A673 (cell line): Measurements from ENCODE around the gene DTNA. TPM values are rescaled to one million over a fixed set of nuclear protein-coding genes. Genes with fewer than 3 reads are reported as not detected.

Experiments used
- BruUV-seq: library from RNA; stranded (reverse); fragments of 400-500 nt; replicated peaks from 2 replicates; lab custom pipeline; 2021; lab: Mats Ljungman, UMichigan
- CTCF ChIA-PET: fragments of 300-600 bp; sonication (Branson Sonifier 250); formaldehyde crosslinking; loops from one replicate; lab custom pipeline; 2022; ENCODE audit warnings: antibody characterized with exemption; lab: Charles Lee
- POLR2A ChIA-PET: fragments of 300-600 bp; sonication (Branson Sonifier 250); formaldehyde crosslinking; loops from one replicate; lab custom pipeline; 2022; ENCODE audit warnings: antibody characterized with exemption; ENCODE audit not compliant: low non-redundant PET; lab: Charles Lee
- DNase-seq: peaks from one replicate; pipeline ENCODE4 v3.0.0-alpha.2; 2015; ENCODE audit warnings: low spot score
- H3K27ac ChIP-seq: fragments of 200-600 bp; sonication (generic); 2 replicates; pipeline ENCODE4 v1.5.1; 2016; ENCODE audit warnings: mixed run types, low read depth, mild to moderate bottlenecking, mixed read lengths, antibody characterized with exemption, low read length; ENCODE audit not compliant: poor library complexity, severe bottlenecking
- H3K27me3 ChIP-seq: fragments of 200-600 bp; sonication (generic); replicated peaks from 2 replicates; pipeline ENCODE4 v1.6.1; 2017; ENCODE audit warnings: mixed run types, low read depth, mild to moderate bottlenecking, mixed read lengths, antibody characterized with exemption, low read length; ENCODE audit not compliant: insufficient read depth, poor library complexity
- H3K36me3 ChIP-seq: fragments of 200-600 bp; sonication (generic); 2 replicates; pipeline ENCODE4 v1.6.1; 2016; ENCODE audit warnings: mixed run types, mild to moderate bottlenecking, mixed read lengths, antibody characterized with exemption, low read length; ENCODE audit not compliant: insufficient read depth, poor library complexity, severe bottlenecking
- H3K4me1 ChIP-seq: fragments of 200-600 bp; sonication (generic); 2 replicates; pipeline ENCODE4 v1.6.1; 2017; ENCODE audit warnings: mixed run types, mild to moderate bottlenecking, mixed read lengths, antibody characterized with exemption, low read length; ENCODE audit not compliant: insufficient read depth, poor library complexity, severe bottlenecking
- H3K4me3 ChIP-seq: fragments of 200-600 bp; sonication (generic); 2 replicates; pipeline ENCODE4 v1.5.1; 2016; ENCODE audit warnings: low read depth, mixed run types, mild to moderate bottlenecking, mixed read lengths, low read length; ENCODE audit not compliant: poor library complexity, severe bottlenecking
- H3K9me3 ChIP-seq: fragments of 200-600 bp; sonication (generic); 2 replicates; pipeline ENCODE4 v1.6.1; 2016; ENCODE audit warnings: mixed run types, low read depth, mild to moderate bottlenecking, mixed read lengths, antibody characterized with exemption, low read length; ENCODE audit not compliant: poor library complexity, severe bottlenecking
- EZH2 ChIP-seq: fragments of 200-600 bp; sonication (generic); IDR thresholded peaks from 2 replicates; pipeline ENCODE4 v1.6.1; 2017; ENCODE audit warnings: borderline replicate concordance, low read depth, mild to moderate bottlenecking, mixed read lengths, antibody characterized with exemption, low read length; ENCODE audit not compliant: poor library complexity, severe bottlenecking
- intact Hi-C: fragments of 100-400 bp; cut with micrococcal nuclease; formaldehyde crosslinking; loops from one replicate; pipeline ENCODE4 v1.10.0; 2022; ENCODE audit not compliant: unreplicated experiment
- total RNA-seq: library from RNA; stranded (reverse); gene quantifications from 2 replicates; pipeline ENCODE4 v1.2.3, GENCODE V29; 2021
- TF ChIP-seq, protein P1 (sequence below): fragments of 300-800, 200-600 bp; sonication (generic); conservative IDR thresholded peaks from 2 replicates; pipeline ENCODE4 v1.5.1; 2017; ENCODE audit warnings: low read depth, mild to moderate bottlenecking, antibody characterized with exemption, low read length, moderate library complexity, mixed read lengths

DTNA gene
- total RNA-seq, 1 experiment from 2014 or later, result 18.6 TPM

DNA sequence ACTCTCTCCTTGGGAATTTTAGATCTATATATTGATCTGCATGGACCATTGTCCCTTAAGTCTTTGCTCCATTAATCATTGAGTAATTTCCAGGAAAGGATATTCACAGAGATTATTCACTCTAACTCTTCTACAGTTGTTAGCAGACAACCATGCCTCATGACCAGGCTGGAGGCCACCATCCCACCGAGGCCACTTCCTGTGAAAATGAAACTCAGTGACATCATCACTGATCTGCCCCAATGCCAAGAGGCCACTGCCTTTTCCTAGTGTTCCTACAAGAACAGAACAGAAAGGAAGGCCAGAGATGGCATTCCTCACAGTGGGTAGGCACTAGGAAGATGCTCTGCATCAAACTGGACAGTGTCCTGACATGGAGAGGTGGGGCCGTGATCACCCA, 161.3 kb downstream of the DTNA start:
- Histone ChIP-seq H3K9me3 (no peaks in the 10 kb centered on the region), H3K27me3 (no peaks in the 10 kb centered on the region), H3K4me3 (no peak overlapping the region), H3K4me1 (no peaks in the 10 kb centered on the region), H3K36me3 (no peaks in the 10 kb centered on the region), H3K27ac (no peak overlapping the region)
- BruUV-seq, result no TSS peak
- POLR2A ChIA-PET, result no interaction called here
- no peak for TF ChIP-seq EZH2
- peak; percentile 4 for DNase-seq
- CTCF ChIA-PET, result no interaction called here
- intact Hi-C loops, result loop anchor here (10.0 kb wide), 1 partner anchor 273 kb away; no protein-coding TSS in a partner anchor

DNA sequence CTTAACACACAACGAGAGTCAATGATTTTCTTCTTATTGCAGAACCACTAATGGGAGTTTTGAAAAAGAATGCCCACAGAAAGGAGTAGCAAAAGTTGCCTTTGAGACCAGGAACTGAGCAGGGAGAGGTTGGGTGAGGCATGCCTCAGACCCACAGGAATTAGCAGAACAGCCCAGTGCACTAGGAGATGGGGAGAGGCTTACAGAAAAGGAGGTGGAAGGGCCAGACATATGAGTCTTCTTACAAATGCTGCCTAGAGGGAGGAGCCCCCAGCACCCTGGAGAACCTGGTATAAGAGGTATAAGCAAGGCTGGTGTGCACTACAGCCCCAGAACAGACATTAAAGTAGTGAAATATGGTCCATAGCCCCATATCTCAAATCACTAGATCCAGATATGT, 162.0 kb downstream of the DTNA start:
- POLR2A ChIA-PET, result no interaction called here
- no peak overlapping the region for H3K4me3 ChIP-seq
- DNase-seq, result no peak
- intact Hi-C loops, result loop anchor here (10.0 kb wide), 1 partner anchor 273 kb away; no protein-coding TSS in a partner anchor
- CTCF ChIA-PET, result no interaction called here
- TF ChIP-seq, protein P1, sequence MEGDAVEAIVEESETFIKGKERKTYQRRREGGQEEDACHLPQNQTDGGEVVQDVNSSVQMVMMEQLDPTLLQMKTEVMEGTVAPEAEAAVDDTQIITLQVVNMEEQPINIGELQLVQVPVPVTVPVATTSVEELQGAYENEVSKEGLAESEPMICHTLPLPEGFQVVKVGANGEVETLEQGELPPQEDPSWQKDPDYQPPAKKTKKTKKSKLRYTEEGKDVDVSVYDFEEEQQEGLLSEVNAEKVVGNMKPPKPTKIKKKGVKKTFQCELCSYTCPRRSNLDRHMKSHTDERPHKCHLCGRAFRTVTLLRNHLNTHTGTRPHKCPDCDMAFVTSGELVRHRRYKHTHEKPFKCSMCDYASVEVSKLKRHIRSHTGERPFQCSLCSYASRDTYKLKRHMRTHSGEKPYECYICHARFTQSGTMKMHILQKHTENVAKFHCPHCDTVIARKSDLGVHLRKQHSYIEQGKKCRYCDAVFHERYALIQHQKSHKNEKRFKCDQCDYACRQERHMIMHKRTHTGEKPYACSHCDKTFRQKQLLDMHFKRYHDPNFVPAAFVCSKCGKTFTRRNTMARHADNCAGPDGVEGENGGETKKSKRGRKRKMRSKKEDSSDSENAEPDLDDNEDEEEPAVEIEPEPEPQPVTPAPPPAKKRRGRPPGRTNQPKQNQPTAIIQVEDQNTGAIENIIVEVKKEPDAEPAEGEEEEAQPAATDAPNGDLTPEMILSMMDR, result no peak
- no peak for TF ChIP-seq EZH2
- no peaks in the 10 kb centered on the region for H3K9me3 ChIP-seq
- H3K4me1 ChIP-seq, result no peaks in the 10 kb centered on the region
- H3K27ac ChIP-seq, result no peak overlapping the region
- BruUV-seq, result no TSS peak
- H3K27me3 ChIP-seq, result no peaks in the 10 kb centered on the region
- H3K36me3 ChIP-seq, result no peaks in the 10 kb centered on the region

DNA sequence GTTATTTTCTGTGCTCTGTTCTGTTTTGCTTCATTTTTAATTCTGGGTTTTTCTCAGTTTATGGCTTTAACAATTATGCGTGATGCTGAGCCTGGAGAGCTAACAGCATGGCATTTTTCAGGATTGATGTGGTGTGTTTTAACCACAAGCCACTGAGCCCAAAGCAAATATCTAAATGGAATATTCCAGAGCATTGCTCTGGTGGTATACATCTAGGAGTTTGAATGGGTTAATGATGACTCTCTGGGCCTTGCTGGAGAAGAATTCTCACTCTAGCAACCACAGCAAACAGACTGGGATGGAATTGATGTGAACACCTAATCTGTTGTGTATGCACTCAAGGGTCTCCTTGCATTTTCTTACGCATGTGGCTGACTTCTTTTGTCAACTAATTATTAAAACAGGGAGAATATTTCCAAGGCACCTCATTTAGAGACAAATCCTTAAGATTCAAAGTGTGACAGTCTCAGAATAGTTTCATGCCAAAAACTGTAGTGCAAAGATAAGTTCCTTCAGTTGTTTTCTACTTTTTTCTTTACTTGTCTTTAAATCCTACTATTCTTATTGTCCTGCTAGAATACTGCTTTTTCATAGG, 164.0 kb downstream of the DTNA start:
- CTCF ChIA-PET, result no interaction called here
- Histone ChIP-seq H3K9me3 (no peaks in the 10 kb centered on the region), H3K27ac (no peak overlapping the region), H3K36me3 (no peaks in the 10 kb centered on the region), H3K27me3 (no peaks in the 10 kb centered on the region), H3K4me1 (no peaks in the 10 kb centered on the region), H3K4me3 (no peak overlapping the region)
- no peak for DNase-seq
- BruUV-seq, result no TSS peak
- POLR2A ChIA-PET, result no interaction called here
- intact Hi-C loops, result loop anchor here (10.0 kb wide), 1 partner anchor 271 kb away; no protein-coding TSS in a partner anchor
- no peak for TF ChIP-seq EZH2
- TF ChIP-seq, protein P1, result no peak

DNA sequence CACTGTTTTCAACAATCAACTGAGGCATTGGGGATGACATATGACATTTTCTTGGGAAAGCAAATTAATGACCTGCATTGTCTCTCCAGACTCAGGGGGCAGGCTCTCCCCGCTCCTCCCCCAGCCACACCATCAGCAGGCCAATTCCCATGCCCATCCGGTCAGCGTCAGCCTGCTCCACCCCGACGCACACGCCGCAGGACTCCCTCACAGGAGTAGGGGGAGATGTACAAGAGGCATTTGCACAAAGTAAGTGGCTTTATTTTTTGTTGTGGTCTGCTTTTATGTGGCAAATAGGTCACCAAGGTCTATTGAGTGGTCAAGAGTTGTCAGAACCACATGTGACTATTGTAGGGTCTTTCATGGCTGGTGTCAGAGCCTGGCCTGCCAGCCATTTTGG, 165.1 kb downstream of the DTNA start:
- intact Hi-C loops, result loop anchor here (10.0 kb wide), 1 partner anchor 270 kb away; no protein-coding TSS in a partner anchor
- Histone ChIP-seq H3K27me3 (no peaks in the 10 kb centered on the region), H3K4me3 (no peak overlapping the region), H3K9me3 (no peaks in the 10 kb centered on the region), H3K4me1 (no peaks in the 10 kb centered on the region), H3K36me3 (no peaks in the 10 kb centered on the region), H3K27ac (no peak overlapping the region)
- ChIA-PET CTCF (no interaction called here), POLR2A (no interaction called here)
- no peak for DNase-seq
- no TSS peak for BruUV-seq
- TF ChIP-seq, protein P1, result no peak
